ENCODE measurements around the gene LYAR. TPM values are rescaled to one million over a fixed set of nuclear protein-coding genes. Genes with fewer than 3 reads are reported as not detected.

The LYAR gene
- total RNA-seq, 1 donor from 2014 or later: 12.5 TPM

- intact Hi-C loops (cut with micrococcal nuclease): no loop called here
- H3K36me3 ChIP-seq: peaks cover 79% of the 10 kb centered on the region
- H3K27me3 ChIP-seq (ENCODE audit: low read depth): no peaks in the 10 kb centered on the region
- TF ChIP-seq CTCF (IDR thresholded peaks at IDR 0.05; ENCODE audit: borderline replicate concordance): no peak
- H3K9me3 ChIP-seq (replicated peaks): no peaks in the 10 kb centered on the region
- no peaks in the 10 kb centered on the region for H3K4me1 ChIP-seq
- no peak overlapping the region for H3K27ac ChIP-seq (replicated peaks)
- no peak overlapping the region for H3K4me3 ChIP-seq
- no peak for DNase-seq
These were observed 26.2 kb upstream of the LYAR start for GRCh38 chr4:4316150-4316495.

DNA sequence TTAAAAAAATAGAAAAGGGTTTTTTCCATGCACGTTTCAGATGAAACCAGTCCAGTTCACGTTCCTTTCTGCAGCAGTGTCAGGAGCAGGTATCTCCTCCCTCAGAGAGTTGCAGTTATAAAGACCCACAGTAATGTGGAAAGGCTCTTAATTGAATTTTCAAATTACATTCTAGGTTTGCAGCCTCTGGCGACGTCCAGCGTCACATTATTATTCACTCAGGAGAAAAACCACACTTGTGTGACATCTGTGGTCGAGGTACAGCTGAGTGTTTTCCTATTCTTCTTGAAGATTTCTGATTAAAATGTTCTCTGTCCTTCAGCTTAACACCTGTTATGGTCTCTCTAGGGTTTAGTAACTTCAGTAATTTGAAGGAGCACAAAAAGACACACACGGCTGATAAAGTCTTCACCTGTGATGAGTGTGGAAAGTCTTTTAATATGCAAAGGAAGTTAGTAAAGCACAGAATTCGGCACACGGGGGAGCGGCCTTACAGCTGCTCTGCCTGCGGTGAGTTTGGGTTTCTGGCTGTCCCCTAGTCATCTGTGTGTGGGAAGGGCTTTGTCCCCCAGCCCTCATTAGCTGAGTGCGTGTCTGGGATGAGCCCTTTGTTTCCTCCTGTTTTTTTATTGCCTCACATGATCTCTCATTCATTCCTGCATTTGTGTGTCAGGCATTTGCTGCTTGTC lies 25.7 kb upstream of the LYAR start:
- H3K27me3 ChIP-seq (ENCODE audit: low read depth): no peaks in the 10 kb centered on the region
- no peak for DNase-seq
- H3K36me3 ChIP-seq: peaks cover 74% of the 10 kb centered on the region
- no peak for TF ChIP-seq CTCF (IDR thresholded peaks at IDR 0.05; ENCODE audit: borderline replicate concordance)
- H3K4me1 ChIP-seq: no peaks in the 10 kb centered on the region
- no peaks in the 10 kb centered on the region for H3K9me3 ChIP-seq (replicated peaks)
- H3K27ac ChIP-seq (replicated peaks): no peak overlapping the region
- intact Hi-C loops (cut with micrococcal nuclease): no loop called here
- no peak overlapping the region for H3K4me3 ChIP-seq

DNA sequence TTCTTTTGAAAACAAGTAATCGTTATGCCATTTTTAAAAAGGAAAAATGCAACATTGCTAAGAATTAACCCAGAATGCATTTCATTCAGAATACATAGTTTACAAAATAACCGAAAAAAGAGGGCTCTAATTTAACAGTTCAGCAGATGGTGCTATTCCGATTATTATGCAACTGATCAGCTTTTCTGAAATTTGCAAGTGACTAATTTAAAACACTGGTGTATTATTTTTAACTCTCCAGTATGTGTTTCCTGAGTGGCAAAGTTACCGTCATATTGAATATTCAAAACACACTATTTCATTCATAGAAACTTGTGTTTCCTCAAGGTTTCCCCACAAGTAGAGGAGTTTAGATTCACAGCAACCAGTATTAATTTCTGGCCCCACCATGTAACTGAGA lies 21.2 kb upstream of the LYAR start:
- Histone ChIP-seq H3K27ac (replicated peaks) (no peak overlapping the region), H3K4me1 (no peaks in the 10 kb centered on the region), H3K27me3 (ENCODE audit: low read depth) (no peaks in the 10 kb centered on the region), H3K4me3 (no peak overlapping the region), H3K36me3 (peaks cover 54% of the 10 kb centered on the region), H3K9me3 (replicated peaks) (no peaks in the 10 kb centered on the region)
- no peak for DNase-seq
- intact Hi-C loops (cut with micrococcal nuclease): no loop called here
- no peak for TF ChIP-seq CTCF (IDR thresholded peaks at IDR 0.05; ENCODE audit: borderline replicate concordance)

DNA sequence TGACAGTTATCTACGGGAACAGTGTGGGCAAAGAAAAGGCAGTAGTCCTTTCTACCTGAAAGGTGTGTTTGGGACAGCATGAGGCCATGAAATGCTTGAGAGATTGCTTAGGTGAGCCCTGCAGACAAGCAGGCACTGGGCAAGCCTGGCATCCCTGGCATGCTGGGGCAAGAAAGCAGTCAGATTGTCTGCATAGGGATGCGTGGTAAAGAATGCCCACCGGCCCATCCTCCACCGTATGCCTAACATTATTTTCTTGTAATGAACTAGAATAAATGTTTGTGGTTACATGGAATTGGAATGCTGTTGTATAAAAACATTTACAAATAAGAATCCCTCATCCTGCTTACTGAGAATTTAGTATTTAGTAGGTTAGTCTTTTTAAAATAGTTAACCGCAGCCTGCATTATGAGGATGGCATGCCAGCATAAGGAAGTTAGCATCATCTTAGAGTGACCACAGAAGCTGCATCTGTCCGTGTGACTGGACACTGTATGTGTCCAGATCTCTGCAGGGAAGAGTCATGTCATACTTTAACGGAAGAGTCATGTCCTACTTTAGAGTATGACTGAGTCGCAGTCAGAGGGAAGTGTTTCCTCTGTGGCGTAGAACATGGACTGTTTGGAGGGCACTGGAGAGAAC lies 19.0 kb upstream of the LYAR start:
- Histone ChIP-seq H3K36me3 (peaks cover 42% of the 10 kb centered on the region), H3K9me3 (replicated peaks) (no peaks in the 10 kb centered on the region), H3K4me3 (no peak overlapping the region), H3K27me3 (ENCODE audit: low read depth) (no peaks in the 10 kb centered on the region), H3K4me1 (no peaks in the 10 kb centered on the region), H3K27ac (replicated peaks) (no peak overlapping the region)
- no peak for TF ChIP-seq CTCF (IDR thresholded peaks at IDR 0.05; ENCODE audit: borderline replicate concordance)
- intact Hi-C loops (cut with micrococcal nuclease): no loop called here
- DNase-seq: no peak

GRCh38 chr4:4306920-4307319 lies 17.0 kb upstream of the LYAR start:
- TF ChIP-seq CTCF (IDR thresholded peaks at IDR 0.05; ENCODE audit: borderline replicate concordance): no peak
- H3K27me3 ChIP-seq (ENCODE audit: low read depth): no peaks in the 10 kb centered on the region
- no peak overlapping the region for H3K4me3 ChIP-seq
- H3K9me3 ChIP-seq (replicated peaks): no peaks in the 10 kb centered on the region
- H3K36me3 ChIP-seq: peaks cover 39% of the 10 kb centered on the region
- H3K27ac ChIP-seq (replicated peaks): no peak overlapping the region
- intact Hi-C loops (cut with micrococcal nuclease): no loop called here
- H3K4me1 ChIP-seq: peaks cover 9% of the 10 kb centered on the region
- DNase-seq: no peak
